ENCODE data around the gene TNRC18. TPM values are rescaled to one million over a fixed set of nuclear protein-coding genes. Genes with fewer than 3 reads are reported as not detected.
"Not testable (repeated sequence)": the region's sequence is repeated elsewhere in the genome, so short reads cannot be mapped to it uniquely, and the experiment has no call there.

TNRC18 gene
- total RNA-seq, 2 experiments from 2014 or later, result 39.4 to 48.6 TPM

GRCh38 chr7:5365976-5366625 is 57.5 kb downstream of the TNRC18 start:
- peak; percentile 73 for DNase-seq
- H3K4me3 Mint-ChIP-seq; H3K9me3 Mint-ChIP-seq (ENCODE audit: low read depth); POLR2A ChIA-PET; H3K27ac Mint-ChIP-seq; H3K27me3 Mint-ChIP-seq: not testable (repeated sequence)
- H3K4me1 Mint-ChIP-seq, result peaks cover 13% of the 10 kb centered on the region
- peaks cover 19% of the 10 kb centered on the region for H3K36me3 Mint-ChIP-seq (ENCODE audit: low read depth)
- CTCF ChIA-PET, result interaction anchor here (0.5 to 2.2 kb wide), 15 partner anchors 8 to 984 kb away, joined by 3 to 9 read pairs (median 4); no protein-coding TSS in a partner anchor
- intact Hi-C loops (cut with DNase I, micrococcal nuclease), result loop anchor here (1.0 to 2.0 kb wide), 2 partner anchors 84 to 85 kb away; no protein-coding TSS in a partner anchor
- ATAC-seq, result peak; percentile 85

GRCh38 chr7:5363729-5364128 is 59.9 kb downstream of the TNRC18 start:
- Mint-ChIP-seq H3K4me3 (no peak overlapping the region), H3K27ac (no peak overlapping the region), H3K4me1 (peaks cover 13% of the 10 kb centered on the region), H3K27me3 (no peaks in the 10 kb centered on the region), H3K9me3 (ENCODE audit: low read depth) (no peaks in the 10 kb centered on the region), H3K36me3 (ENCODE audit: low read depth) (peaks cover 29% of the 10 kb centered on the region)
- peak; percentile 66 for ATAC-seq
- CTCF ChIA-PET, result interaction anchor here (0.6 to 2.0 kb wide), 5 partner anchors 27 to 446 kb away, joined by 3 to 6 read pairs (median 3); no protein-coding TSS in a partner anchor
- POLR2A ChIA-PET, result no interaction called here
- peak; percentile 56 for DNase-seq
- intact Hi-C loops (cut with DNase I, micrococcal nuclease), result no loop called here

- Mint-ChIP-seq H3K4me1 (peaks cover 13% of the 10 kb centered on the region), H3K27ac (no peak overlapping the region), H3K27me3 (no peaks in the 10 kb centered on the region), H3K36me3 (ENCODE audit: low read depth) (peaks cover 38% of the 10 kb centered on the region), H3K9me3 (ENCODE audit: low read depth) (no peaks in the 10 kb centered on the region), H3K4me3 (no peak overlapping the region)
- ATAC-seq, result no peak
- DNase-seq, result no peak
- POLR2A ChIA-PET, result no interaction called here
- CTCF ChIA-PET, result interaction anchor here (2.0 kb wide), 1 partner anchor 122 kb away, joined by 6 read pairs; no protein-coding TSS in a partner anchor
- intact Hi-C loops (cut with DNase I, micrococcal nuclease), result no loop called here
Measured at GRCh38 chr7:5362466-5362865, 61.2 kb downstream of the TNRC18 start.

- no peak for DNase-seq
- peaks cover 13% of the 10 kb centered on the region for H3K4me1 Mint-ChIP-seq
- H3K4me3 Mint-ChIP-seq, result no peak overlapping the region
- ChIA-PET POLR2A (no interaction called here), CTCF (no interaction called here)
- no peaks in the 10 kb centered on the region for H3K27me3 Mint-ChIP-seq
- H3K36me3 Mint-ChIP-seq (ENCODE audit: low read depth), result peaks cover 43% of the 10 kb centered on the region
- no peaks in the 10 kb centered on the region for H3K9me3 Mint-ChIP-seq (ENCODE audit: low read depth)
- intact Hi-C loops (cut with DNase I, micrococcal nuclease), result no loop called here
- no peak overlapping the region for H3K27ac Mint-ChIP-seq
- ATAC-seq, result no peak
Measured at GRCh38 chr7:5361446-5362127, 62.0 kb downstream of the TNRC18 start.

GRCh38 chr7:5360971-5361370 is 62.7 kb downstream of the TNRC18 start:
- POLR2A ChIA-PET, result no interaction called here
- no peak for DNase-seq
- CTCF ChIA-PET, result no interaction called here
- Mint-ChIP-seq H3K4me3 (no peak overlapping the region), H3K36me3 (ENCODE audit: low read depth) (peaks cover 48% of the 10 kb centered on the region), H3K9me3 (ENCODE audit: low read depth) (no peaks in the 10 kb centered on the region), H3K27me3 (no peaks in the 10 kb centered on the region), H3K4me1 (peaks cover 12% of the 10 kb centered on the region), H3K27ac (no peak overlapping the region)
- no peak for ATAC-seq
- intact Hi-C loops (cut with DNase I, micrococcal nuclease), result no loop called here

- H3K27ac Mint-ChIP-seq, result no peak overlapping the region
- POLR2A ChIA-PET, result no interaction called here
- no peaks in the 10 kb centered on the region for H3K27me3 Mint-ChIP-seq
- H3K4me1 Mint-ChIP-seq, result peaks cover 11% of the 10 kb centered on the region
- DNase-seq, result no peak
- no peak for ATAC-seq
- no peak overlapping the region for H3K4me3 Mint-ChIP-seq
- no peaks in the 10 kb centered on the region for H3K9me3 Mint-ChIP-seq (ENCODE audit: low read depth)
- CTCF ChIA-PET, result no interaction called here
- H3K36me3 Mint-ChIP-seq (ENCODE audit: low read depth), result peaks cover 45% of the 10 kb centered on the region
- intact Hi-C loops (cut with DNase I, micrococcal nuclease), result no loop called here
Measured at GRCh38 chr7:5360451-5360850, 63.2 kb downstream of the TNRC18 start.

- intact Hi-C loops (cut with DNase I, micrococcal nuclease); DNase-seq; H3K4me3 Mint-ChIP-seq; H3K27me3 Mint-ChIP-seq; ATAC-seq; H3K9me3 Mint-ChIP-seq (ENCODE audit: low read depth); H3K27ac Mint-ChIP-seq; POLR2A ChIA-PET; CTCF ChIA-PET: not testable (repeated sequence)
- peaks cover 10% of the 10 kb centered on the region for H3K4me1 Mint-ChIP-seq
- peaks cover 43% of the 10 kb centered on the region for H3K36me3 Mint-ChIP-seq (ENCODE audit: low read depth)
Measured at GRCh38 chr7:5360021-5360420, 63.6 kb downstream of the TNRC18 start.

GRCh38 chr7:5359344-5359743 is 64.3 kb downstream of the TNRC18 start:
- no peak for DNase-seq
- Mint-ChIP-seq H3K27me3 (no peaks in the 10 kb centered on the region), H3K9me3 (ENCODE audit: low read depth) (no peaks in the 10 kb centered on the region), H3K36me3 (ENCODE audit: low read depth) (peaks cover 48% of the 10 kb centered on the region), H3K27ac (no peak overlapping the region), H3K4me3 (no peak overlapping the region), H3K4me1 (peaks cover 14% of the 10 kb centered on the region)
- POLR2A ChIA-PET, result no interaction called here
- no peak for ATAC-seq
- intact Hi-C loops (cut with DNase I, micrococcal nuclease), result no loop called here
- CTCF ChIA-PET, result no interaction called here

GRCh38 chr7:5357951-5358350 is 65.7 kb downstream of the TNRC18 start:
- H3K9me3 Mint-ChIP-seq (ENCODE audit: low read depth), result no peaks in the 10 kb centered on the region
- no peak for ATAC-seq
- intact Hi-C loops (cut with DNase I, micrococcal nuclease), result no loop called here
- H3K27ac Mint-ChIP-seq, result no peak overlapping the region
- ChIA-PET CTCF (interaction anchor here (1.2 kb wide), 2 partner anchors 9 to 136 kb away, joined by 4 to 6 read pairs; no protein-coding TSS in a partner anchor), POLR2A (no interaction called here)
- peaks cover 52% of the 10 kb centered on the region for H3K36me3 Mint-ChIP-seq (ENCODE audit: low read depth)
- no peak for DNase-seq
- no peaks in the 10 kb centered on the region for H3K27me3 Mint-ChIP-seq
- H3K4me1 Mint-ChIP-seq, result peaks cover 8% of the 10 kb centered on the region
- no peak overlapping the region for H3K4me3 Mint-ChIP-seq

GRCh38 chr7:5356751-5357119 is 66.9 kb downstream of the TNRC18 start:
- Mint-ChIP-seq H3K4me1 (peaks cover 8% of the 10 kb centered on the region), H3K27me3 (no peaks in the 10 kb centered on the region), H3K9me3 (ENCODE audit: low read depth) (no peaks in the 10 kb centered on the region), H3K4me3 (no peak overlapping the region), H3K27ac (no peak overlapping the region), H3K36me3 (ENCODE audit: low read depth) (peaks cover 59% of the 10 kb centered on the region)
- ATAC-seq (no peak), DNase-seq (no peak)
- ChIA-PET POLR2A (no interaction called here), CTCF (interaction anchor here (0.6 to 0.8 kb wide), 3 partner anchors 24 to 1375 kb away, joined by 3 to 4 read pairs (median 3); no protein-coding TSS in a partner anchor)
- intact Hi-C loops (cut with DNase I, micrococcal nuclease), result no loop called here

GRCh38 chr7:5354460-5355232 is 69.0 kb downstream of the TNRC18 start:
- DNase-seq, result no peak
- Mint-ChIP-seq H3K27ac (no peak overlapping the region), H3K36me3 (ENCODE audit: low read depth) (peaks cover 54% of the 10 kb centered on the region), H3K9me3 (ENCODE audit: low read depth) (no peaks in the 10 kb centered on the region), H3K4me1 (peaks cover 8% of the 10 kb centered on the region), H3K4me3 (no peak overlapping the region), H3K27me3 (no peaks in the 10 kb centered on the region)
- CTCF ChIA-PET, result interaction anchor here (0.7 to 1.2 kb wide), 4 partner anchors 11 to 525 kb away, joined by 3 to 5 read pairs (median 4); no protein-coding TSS in a partner anchor
- no peak for ATAC-seq
- intact Hi-C loops (cut with DNase I, micrococcal nuclease), result no loop called here
- POLR2A ChIA-PET, result interaction anchor here (1.1 kb wide), 1 partner anchor 18 kb away, joined by 3 read pairs; no protein-coding TSS in a partner anchor

Measured in activated CD4-positive, alpha-beta T cell treated with anti-CD3 and anti-CD28 coated beads for 36 hours (primary cell).